GM23248 (cell line): ENCODE results near the gene GNAI2. TPM values are rescaled to one million over a fixed set of nuclear protein-coding genes. Genes with fewer than 3 reads are reported as not detected.

Experiments used
- DNase-seq: peaks from one replicate; pipeline ENCODE4 v3.0.0-alpha.2; 2015
- H2AFZ ChIP-seq: fragments of 200-600 bp; sonication (generic); 2 replicates; pipeline ENCODE4 v1.6.1; 2016; ENCODE audit warnings: antibody characterized with exemption
- H3F3A ChIP-seq: fragments of 200-600 bp; sonication (generic); 2 replicates; pipeline ENCODE4 v1.6.1; 2016; ENCODE audit warnings: mild to moderate bottlenecking, antibody characterized with exemption, mixed run types; ENCODE audit not compliant: insufficient read depth
- H3K27ac ChIP-seq: fragments of 200-600 bp; sonication (generic); 2 replicates; pipeline ENCODE4 v1.5.1; 2016; ENCODE audit warnings: mild to moderate bottlenecking
- H3K27me3 ChIP-seq: fragments of 200-600 bp; sonication (generic); replicated peaks from 2 replicates; pipeline ENCODE4 v1.6.1; 2016; ENCODE audit warnings: mild to moderate bottlenecking; ENCODE audit not compliant: insufficient read depth
- H3K36me3 ChIP-seq: fragments of 200-600 bp; sonication (generic); 2 replicates; pipeline ENCODE4 v1.6.1; 2016; ENCODE audit warnings: low read depth, mild to moderate bottlenecking
- H3K4me1 ChIP-seq: fragments of 200-600 bp; sonication (generic); 2 replicates; pipeline ENCODE4 v1.6.1; 2016; ENCODE audit warnings: mild to moderate bottlenecking; ENCODE audit not compliant: insufficient read depth
- H3K4me2 ChIP-seq: fragments of 200-600 bp; sonication (generic); one replicate; pipeline ENCODE4 v1.6.1; 2016; ENCODE audit warnings: mild to moderate bottlenecking; ENCODE audit not compliant: unreplicated experiment
- H3K4me3 ChIP-seq: fragments of 200-600 bp; sonication (generic); 2 replicates; pipeline ENCODE4 v1.5.1; 2016; ENCODE audit warnings: mild to moderate bottlenecking
- H3K79me2 ChIP-seq: fragments of 200-600 bp; sonication (generic); 2 replicates; pipeline ENCODE4 v1.6.1; 2016; ENCODE audit warnings: mild to moderate bottlenecking; ENCODE audit not compliant: insufficient read depth
- H3K9ac ChIP-seq: fragments of 200-600 bp; sonication (generic); 2 replicates; pipeline ENCODE4 v1.6.1; 2016; ENCODE audit warnings: mild to moderate bottlenecking
- H3K9me2 ChIP-seq: fragments of 200-600 bp; sonication (generic); 2 replicates; pipeline ENCODE4 v1.6.1; 2016; ENCODE audit warnings: mixed run types, mild to moderate bottlenecking, moderate library complexity; ENCODE audit not compliant: insufficient read depth
- H3K9me3 ChIP-seq: fragments of 200-600 bp; sonication (generic); one replicate; pipeline ENCODE4 v1.6.1; 2017; ENCODE audit warnings: low read depth
- H4K20me1 ChIP-seq: fragments of 200-600 bp; sonication (generic); 2 replicates; pipeline ENCODE4 v1.6.0; 2016; ENCODE audit not compliant: insufficient read depth
- EZH2 ChIP-seq: fragments of 200-600 bp; sonication (generic); IDR thresholded peaks from 2 replicates; pipeline ENCODE4 v1.6.1; 2018; ENCODE audit warnings: antibody characterized with exemption, mild to moderate bottlenecking; ENCODE audit not compliant: insufficient read depth, poor library complexity, severe bottlenecking
- EZH2phosphoT487 ChIP-seq: fragments of 200-600 bp; sonication (generic); IDR thresholded peaks from 2 replicates; pipeline ENCODE4 v1.6.1; 2018; ENCODE audit warnings: antibody characterized with exemption, moderate library complexity, mild to moderate bottlenecking, low read depth; ENCODE audit not compliant: insufficient read depth
- WGBS, 2 experiments: methylation state at CpG; one replicate each; pipeline ENCODE4 v1.1.6; 2015 to 2017; ENCODE audit warnings: low lambda C conversion rate in 2 of 2, low coverage in 1 of 2; ENCODE audit errors: missing lambda C conversion rate in 2 of 2; 5-methylcytosine and 5-hydroxymethylcytosine counted together
- in situ Hi-C: fragments of 300-500 bp; cut with MboI; formaldehyde crosslinking; loops from 2 replicates; pipeline ENCODE4 v1.15.0; 2020
- polyA plus RNA-seq: library from polyadenylated mRNA; unstranded; fragments of >200 nt; fragmentation: Nextera tagmentation; extraction: Ambion mirVana; gene quantifications from 2 replicates; pipeline ENCODE4 v1.2.1, GENCODE V29; 2016
- total RNA-seq: library from RNA; depleted of rRNA; stranded (reverse); fragments of >200 nt; shearing (Covaris generic); gene quantifications from 2 replicates; pipeline ENCODE4 v1.2.3, GENCODE V29; 2014

GNAI2 gene
- total and polyA plus RNA-seq, 2 experiments from 2014 or later = 424 to 427 TPM

DNA sequence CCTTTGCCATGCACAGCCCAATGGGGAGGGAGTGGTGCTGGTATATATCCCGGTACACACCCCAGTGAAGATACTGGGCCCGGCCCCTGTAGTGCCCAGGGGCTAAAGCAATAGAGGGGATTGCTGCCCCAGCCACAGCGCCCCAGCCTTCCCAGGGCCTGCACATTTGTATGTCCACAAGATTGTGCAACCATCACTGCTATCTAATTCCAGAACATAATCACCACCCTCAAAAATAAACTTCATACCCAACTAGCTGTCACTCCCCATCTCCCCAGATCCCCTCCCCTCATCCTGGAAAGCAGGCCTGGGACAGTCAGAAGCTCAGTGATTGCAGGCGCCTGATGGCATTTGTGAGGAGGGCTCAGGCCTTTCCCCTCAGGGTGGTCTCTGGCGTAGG, 13.5 kb downstream of the GNAI2 start:
- Histone ChIP-seq H3K36me3 (peaks cover 4% of the 10 kb centered on the region; the same call in 1 of the 2 replicates), H4K20me1 (no peaks in the 10 kb centered on the region), H3K4me3 (no peak overlapping the region), H3K27me3 (no peaks in the 10 kb centered on the region), H3F3A (peaks cover 32% of the 10 kb centered on the region), H3K27ac (no peak overlapping the region), H3K4me1 (peaks cover 47% of the 10 kb centered on the region), H2AFZ (no peak overlapping the region), H3K4me2 (no peak overlapping the region), H3K79me2 (peaks cover 92% of the 10 kb centered on the region), H3K9me2 (no peaks in the 10 kb centered on the region), H3K9me3 (no peaks in the 10 kb centered on the region), H3K9ac (no peak overlapping the region)
- WGBS, 2 experiments = 86 to 89% methylated on average over 5 of the region's 5 CpGs
- in situ Hi-C loops = no loop called here
- TF ChIP-seq EZH2phosphoT487 (no peak), EZH2 (no peak)
- no peak for DNase-seq

DNA sequence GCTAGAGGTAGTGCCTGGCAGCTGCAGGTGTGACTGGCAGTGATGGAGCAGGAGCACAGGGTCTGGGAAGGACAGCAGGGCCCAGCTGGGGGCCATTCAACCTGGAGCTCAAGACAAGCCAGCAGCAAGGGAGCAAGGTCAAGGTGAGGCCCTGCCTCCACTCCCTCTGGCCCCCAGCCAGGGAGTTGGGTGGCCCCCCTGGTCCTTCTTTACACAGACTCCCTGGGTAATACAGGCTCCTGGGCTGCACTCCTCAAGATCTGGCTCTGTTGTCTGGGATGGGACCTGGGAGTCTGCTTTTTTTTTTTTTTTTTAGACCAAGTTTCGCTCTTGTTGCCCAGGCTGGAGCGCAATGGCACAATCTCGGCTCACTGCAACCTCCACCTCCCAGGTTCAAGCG, 14.5 kb downstream of the GNAI2 start:
- Histone ChIP-seq H3K36me3 (peaks cover 4% of the 10 kb centered on the region; the same call in 1 of the 2 replicates), H3K9ac (no peak overlapping the region), H3K27me3 (no peaks in the 10 kb centered on the region), H3K79me2 (peaks cover 92% of the 10 kb centered on the region), H3K4me3 (no peak overlapping the region), H2AFZ (no peak overlapping the region), H3K9me3 (no peaks in the 10 kb centered on the region), H3K9me2 (no peaks in the 10 kb centered on the region), H3K27ac (peak overlapping the region; percentile 3; the same call in 1 of the 2 replicates), H4K20me1 (no peaks in the 10 kb centered on the region), H3F3A (peaks cover 24% of the 10 kb centered on the region), H3K4me2 (no peak overlapping the region), H3K4me1 (peaks cover 43% of the 10 kb centered on the region)
- TF ChIP-seq EZH2 (no peak), EZH2phosphoT487 (no peak)
- no peak for DNase-seq
- 81 to 100% methylated on average over 4 of the region's 4 CpGs for WGBS, 2 experiments
- in situ Hi-C loops = no loop called here

DNA sequence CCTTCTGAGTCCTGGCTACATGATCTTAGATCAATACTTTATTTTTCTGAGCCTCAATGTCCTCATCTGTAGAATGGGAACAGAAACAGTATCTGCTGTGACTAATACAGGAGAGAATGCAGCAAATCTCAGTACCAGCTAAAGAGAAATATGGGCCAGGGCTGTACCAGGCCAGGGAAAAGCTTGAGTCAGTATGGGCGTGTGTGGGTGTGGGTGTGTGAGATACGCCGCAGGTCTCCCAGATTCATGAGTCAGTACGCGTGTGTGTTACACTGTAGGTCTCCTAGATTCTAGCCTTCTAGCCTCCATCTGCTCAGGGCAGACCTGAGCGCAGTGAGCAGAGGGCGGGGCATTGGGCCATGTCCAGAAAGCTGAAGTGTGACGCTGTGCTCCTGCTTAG, 15.2 kb downstream of the GNAI2 start:
- no peak for TF ChIP-seq EZH2phosphoT487
- no peak for TF ChIP-seq EZH2
- in situ Hi-C loops = no loop called here
- Histone ChIP-seq H3K27ac (peak overlapping the region; percentile 66), H3K9ac (no peak overlapping the region), H3K27me3 (no peaks in the 10 kb centered on the region), H3K36me3 (peaks cover 4% of the 10 kb centered on the region; the same call in 1 of the 2 replicates), H3F3A (peaks cover 18% of the 10 kb centered on the region), H3K9me3 (no peaks in the 10 kb centered on the region), H3K4me3 (no peak overlapping the region), H3K79me2 (peaks cover 91% of the 10 kb centered on the region), H4K20me1 (no peaks in the 10 kb centered on the region), H3K4me1 (peaks cover 37% of the 10 kb centered on the region), H2AFZ (no peak overlapping the region), H3K4me2 (no peak overlapping the region), H3K9me2 (no peaks in the 10 kb centered on the region)
- DNase-seq = peak; percentile 96
- 31 to 39% methylated on average over 8 of the region's 8 CpGs for WGBS, 2 experiments

DNA sequence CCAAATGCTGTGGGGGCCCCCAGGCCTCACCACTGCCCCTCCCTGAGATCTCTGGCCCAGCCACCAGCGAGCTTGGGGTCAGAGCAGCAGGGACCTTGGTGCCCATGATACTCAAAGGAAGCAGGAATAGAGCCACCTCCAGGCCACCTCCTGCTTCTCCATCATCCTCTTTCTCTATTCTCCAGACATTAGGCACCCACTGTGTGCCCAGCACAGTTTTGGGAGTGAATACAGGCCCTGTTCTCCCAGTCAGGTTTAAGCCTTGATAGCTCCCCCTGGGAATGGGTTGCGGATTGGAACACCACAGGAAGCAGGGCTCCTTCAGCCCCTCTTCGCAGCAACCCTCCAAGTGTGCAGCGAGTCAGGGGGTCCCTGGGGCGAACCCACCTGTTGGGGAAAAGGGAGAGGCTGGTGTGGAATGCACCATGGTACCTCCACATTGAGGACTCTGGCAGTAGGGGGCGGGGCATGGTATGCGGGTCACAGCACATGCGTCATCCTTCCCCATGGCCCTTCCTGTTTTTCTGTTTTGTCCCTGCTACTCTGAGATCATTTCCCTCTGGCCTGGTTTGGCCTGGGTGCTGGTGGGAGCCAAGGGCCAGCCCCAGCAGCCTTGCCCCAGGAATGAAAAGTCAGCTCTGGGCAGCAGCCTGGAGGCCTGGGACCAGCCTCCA, 18.7 kb downstream of the GNAI2 start:
- peaks cover 17% of the 10 kb centered on the region for H3K36me3 ChIP-seq
- H3K4me2 ChIP-seq = no peak overlapping the region
- H3K27ac ChIP-seq = peak overlapping the region; percentile 49
- no peaks in the 10 kb centered on the region for H3K27me3 ChIP-seq
- peak; percentile 65 for DNase-seq
- WGBS, 2 experiments = 63 to 65% methylated on average over 8 of the region's 8 CpGs
- in situ Hi-C loops = no loop called here
- H2AFZ ChIP-seq = no peak overlapping the region
- peaks cover 77% of the 10 kb centered on the region for H3K79me2 ChIP-seq
- H3K9me2 ChIP-seq = no peaks in the 10 kb centered on the region
- H3K4me1 ChIP-seq = peaks cover 13% of the 10 kb centered on the region
- peaks cover 10% of the 10 kb centered on the region; the same call in 1 of the 2 replicates for H3F3A ChIP-seq
- H3K4me3 ChIP-seq = no peak overlapping the region
- H4K20me1 ChIP-seq = no peaks in the 10 kb centered on the region
- H3K9me3 ChIP-seq = no peaks in the 10 kb centered on the region
- TF ChIP-seq EZH2 = no peak
- no peak for TF ChIP-seq EZH2phosphoT487
- 0 out of 2 replicates have a peak overlapping the region, but pooled peaks have one; percentile 26 for H3K9ac ChIP-seq
